ENCODE data around the gene TMEM87A.

- TF ChIP-seq CTCF (IDR thresholded peaks at IDR 0.05) (no peak), POLR2A (IDR thresholded peaks at IDR 0.05) (no peak)
These were observed 62.5 kb downstream of the TMEM87A start for GRCh38 chr15:42210696-42211095.

All from esophagus squamous epithelium (tissue), 4 donors.